ENCODE results near the gene CPNE5. TPM values are rescaled to one million over a fixed set of nuclear protein-coding genes. Genes with fewer than 3 reads are reported as not detected.

CPNE5 gene
- total and polyA plus RNA-seq, 9 of the 15 experiments (the other 6 are each of a cell fraction or from before 2014, with no cell fraction given) = 0.14 to 1.0 (median 0.46) TPM; not detected in 2

- TF ChIP-seq EGR1 (conservative IDR thresholded peaks at IDR 0.05) (0 out of 2 replicates have a peak, but pooled peaks have one; percentile 5), DNMT1 (IDR thresholded peaks at IDR 0.05) (no peak), SP1 (CRISPR knock-in tag; IDR thresholded peaks at IDR 0.05) (peak; percentile 67), SMAD3 (CRISPR knock-in tag; conservative IDR thresholded peaks at IDR 0.05) (0 out of 2 replicates have a peak, but pooled peaks have one; percentile 35), GABPA (tag; conservative IDR thresholded peaks at IDR 0.05; ENCODE audit: low read depth) (peak; percentile 40), ZNF668 (CRISPR knock-in tag; IDR thresholded peaks at IDR 0.05) (peak; percentile 59; the same call in 1 of the 2 replicates), PHB (CRISPR knock-in tag; IDR thresholded peaks at IDR 0.05) (no peak), PHF8 (IDR thresholded peaks at IDR 0.05; ENCODE audit: borderline replicate concordance, low read length) (no peak), ESRRA (IDR thresholded peaks at IDR 0.05; ENCODE audit: borderline replicate concordance, low read depth) (peak; percentile 94), ZBTB1 (CRISPR knock-in tag; IDR thresholded peaks at IDR 0.05; ENCODE audit: borderline replicate concordance, low read depth) (no peak), HNRNPK (IDR thresholded peaks at IDR 0.05; ENCODE audit: low read depth, low read length, poor library complexity, severe bottlenecking) (no peak), BCL6 (CRISPR knock-in tag; IDR thresholded peaks at IDR 0.05) (no peak), ZC3H11A (IDR thresholded peaks at IDR 0.05; ENCODE audit: low read depth, low read length) (peak; percentile 16; the same call in 1 of the 2 replicates), ZFP30 (CRISPR knock-in tag; IDR thresholded peaks at IDR 0.05; ENCODE audit: borderline replicate concordance) (no peak), SFPQ (IDR thresholded peaks at IDR 0.05; ENCODE audit: low read depth, low read length) (no peak), ZNF717 (CRISPR knock-in tag; IDR thresholded peaks at IDR 0.05) (0 out of 2 replicates have a peak, but pooled peaks have one; percentile 39), YY1 (IDR thresholded peaks at IDR 0.05; ENCODE audit: borderline replicate concordance in 1 of 3, control insufficient read depth in 1 of 3, extremely low read depth in 1 of 3, insufficient read depth in 3 of 3, insufficient read length in 1 of 3, insufficient replicate concordance in 2 of 3, low read depth in 1 of 3, low read length in 2 of 3) (peak in 2 of 3 experiments; percentile 50 to 88), ZNF384 (IDR thresholded peaks at IDR 0.05; ENCODE audit: low read depth, low read length) (no peak), TBL1XR1 (IDR thresholded peaks at IDR 0.05; ENCODE audit: low read length in 2 of 2) (peak; percentile 72 to 98; a peak in 3 of 4 replicates), ZZZ3 (IDR thresholded peaks at IDR 0.05) (no peak), POLR2AphosphoS5 (IDR thresholded peaks at IDR 0.05; ENCODE audit: control insufficient read depth, insufficient read depth, low read depth, low read length) (peak; percentile 85)
- TF ChIP-seq, protein P1, sequence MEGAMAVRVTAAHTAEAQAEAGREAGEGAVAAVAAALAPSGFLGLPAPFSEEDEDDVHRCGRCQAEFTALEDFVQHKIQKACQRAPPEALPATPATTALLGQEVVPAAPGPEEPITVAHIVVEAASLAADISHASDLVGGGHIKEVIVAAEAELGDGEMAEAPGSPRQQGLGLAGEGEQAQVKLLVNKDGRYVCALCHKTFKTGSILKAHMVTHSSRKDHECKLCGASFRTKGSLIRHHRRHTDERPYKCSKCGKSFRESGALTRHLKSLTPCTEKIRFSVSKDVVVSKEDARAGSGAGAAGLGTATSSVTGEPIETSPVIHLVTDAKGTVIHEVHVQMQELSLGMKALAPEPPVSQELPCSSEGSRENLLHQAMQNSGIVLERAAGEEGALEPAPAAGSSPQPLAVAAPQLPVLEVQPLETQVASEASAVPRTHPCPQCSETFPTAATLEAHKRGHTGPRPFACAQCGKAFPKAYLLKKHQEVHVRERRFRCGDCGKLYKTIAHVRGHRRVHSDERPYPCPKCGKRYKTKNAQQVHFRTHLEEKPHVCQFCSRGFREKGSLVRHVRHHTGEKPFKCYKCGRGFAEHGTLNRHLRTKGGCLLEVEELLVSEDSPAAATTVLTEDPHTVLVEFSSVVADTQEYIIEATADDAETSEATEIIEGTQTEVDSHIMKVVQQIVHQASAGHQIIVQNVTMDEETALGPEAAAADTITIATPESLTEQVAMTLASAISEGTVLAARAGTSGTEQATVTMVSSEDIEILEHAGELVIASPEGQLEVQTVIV (CRISPR knock-in tag; IDR thresholded peaks at IDR 0.05; ENCODE audit: borderline replicate concordance) = no peak
These were observed 23.1 kb upstream of the CPNE5 start (continued) for GRCh38 chr6:36862164-36862847.
